ENCODE data around the gene YTHDF1.

DNA sequence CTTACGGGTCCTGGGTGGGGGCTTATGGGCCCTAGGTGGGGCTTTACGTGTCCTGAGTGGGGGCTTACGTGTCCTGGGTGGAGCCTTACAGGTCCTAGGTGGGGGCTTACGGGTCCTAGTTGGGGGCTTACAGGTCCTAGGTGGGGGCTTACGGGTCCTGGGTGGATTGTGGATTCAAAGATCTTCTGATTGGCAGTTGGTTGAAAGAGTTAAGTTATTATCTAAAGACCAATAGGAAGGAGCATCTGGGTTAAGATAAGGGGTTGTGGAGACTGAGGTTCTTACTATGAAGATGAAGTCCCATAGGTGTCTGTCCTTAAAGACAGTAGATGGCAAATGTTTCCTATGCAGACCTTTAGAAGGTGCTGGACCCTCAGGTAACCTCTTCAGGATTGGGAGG lies 11.3 kb upstream of the YTHDF1 start:
- TF ChIP-seq TAF1 (IDR thresholded peaks at IDR 0.05; ENCODE audit: low read depth) (no peak), EZH2 (IDR thresholded peaks at IDR 0.05; ENCODE audit: borderline replicate concordance, insufficient read depth, low read length, poor library complexity, severe bottlenecking) (no peak), POLR2AphosphoS5 (IDR thresholded peaks at IDR 0.05) (no peak), EP300 (conservative IDR thresholded peaks at IDR 0.05; ENCODE audit: poor library complexity, severe bottlenecking) (no peak)
- TF ChIP-seq, protein P1, sequence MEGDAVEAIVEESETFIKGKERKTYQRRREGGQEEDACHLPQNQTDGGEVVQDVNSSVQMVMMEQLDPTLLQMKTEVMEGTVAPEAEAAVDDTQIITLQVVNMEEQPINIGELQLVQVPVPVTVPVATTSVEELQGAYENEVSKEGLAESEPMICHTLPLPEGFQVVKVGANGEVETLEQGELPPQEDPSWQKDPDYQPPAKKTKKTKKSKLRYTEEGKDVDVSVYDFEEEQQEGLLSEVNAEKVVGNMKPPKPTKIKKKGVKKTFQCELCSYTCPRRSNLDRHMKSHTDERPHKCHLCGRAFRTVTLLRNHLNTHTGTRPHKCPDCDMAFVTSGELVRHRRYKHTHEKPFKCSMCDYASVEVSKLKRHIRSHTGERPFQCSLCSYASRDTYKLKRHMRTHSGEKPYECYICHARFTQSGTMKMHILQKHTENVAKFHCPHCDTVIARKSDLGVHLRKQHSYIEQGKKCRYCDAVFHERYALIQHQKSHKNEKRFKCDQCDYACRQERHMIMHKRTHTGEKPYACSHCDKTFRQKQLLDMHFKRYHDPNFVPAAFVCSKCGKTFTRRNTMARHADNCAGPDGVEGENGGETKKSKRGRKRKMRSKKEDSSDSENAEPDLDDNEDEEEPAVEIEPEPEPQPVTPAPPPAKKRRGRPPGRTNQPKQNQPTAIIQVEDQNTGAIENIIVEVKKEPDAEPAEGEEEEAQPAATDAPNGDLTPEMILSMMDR (IDR thresholded peaks at IDR 0.05; ENCODE audit: poor library complexity, severe bottlenecking) = no peak

Measured in neural cell (in vitro differentiated cells).